Measurements from ENCODE around the gene TRIML1. TPM values are rescaled to one million over a fixed set of nuclear protein-coding genes. Genes with fewer than 3 reads are reported as not detected.
A peak's percentile ranks its signal among the peaks of the same experiment; 100 is the strongest.

The TRIML1 gene, protein sequence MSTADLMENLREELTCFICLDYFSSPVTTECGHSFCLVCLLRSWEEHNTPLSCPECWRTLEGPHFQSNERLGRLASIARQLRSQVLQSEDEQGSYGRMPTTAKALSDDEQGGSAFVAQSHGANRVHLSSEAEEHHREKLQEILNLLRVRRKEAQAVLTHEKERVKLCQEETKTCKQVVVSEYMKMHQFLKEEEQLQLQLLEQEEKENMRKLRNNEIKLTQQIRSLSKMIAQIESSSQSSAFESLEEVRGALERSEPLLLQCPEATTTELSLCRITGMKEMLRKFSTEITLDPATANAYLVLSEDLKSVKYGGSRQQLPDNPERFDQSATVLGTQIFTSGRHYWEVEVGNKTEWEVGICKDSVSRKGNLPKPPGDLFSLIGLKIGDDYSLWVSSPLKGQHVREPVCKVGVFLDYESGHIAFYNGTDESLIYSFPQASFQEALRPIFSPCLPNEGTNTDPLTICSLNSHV
- polyA plus RNA-seq (ENCODE audit: insufficient read length in 4 of 4) = not detected

DNA sequence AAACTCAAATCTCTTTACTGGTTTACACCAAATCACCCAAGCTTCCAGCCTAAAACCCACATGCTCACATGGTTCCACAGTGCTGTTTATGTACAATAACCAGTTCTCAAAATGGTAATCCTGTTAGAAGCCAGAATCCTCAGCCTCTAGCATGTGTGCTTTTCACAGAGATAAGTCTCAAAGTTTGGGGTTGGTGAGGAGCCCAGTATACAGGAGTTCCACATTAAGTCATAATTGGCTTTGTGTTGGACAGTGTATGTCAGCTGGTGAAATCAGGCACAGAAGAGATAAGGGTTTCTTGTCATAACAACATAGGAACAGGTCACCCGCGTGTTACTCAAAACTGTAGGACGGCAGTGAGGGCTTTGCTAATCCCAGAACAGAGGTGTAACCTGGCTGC, at the start of gene TRIML1:
TSS of gene TRIML1 (plus strand) at position 301 of the 400 bp plus-strand sequence. CDS start 118 bp downstream, outside the sequence.
- DNase-seq (ENCODE audit: low read depth in 4 of 4, low spot score in 2 of 4) = no peak

DNA sequence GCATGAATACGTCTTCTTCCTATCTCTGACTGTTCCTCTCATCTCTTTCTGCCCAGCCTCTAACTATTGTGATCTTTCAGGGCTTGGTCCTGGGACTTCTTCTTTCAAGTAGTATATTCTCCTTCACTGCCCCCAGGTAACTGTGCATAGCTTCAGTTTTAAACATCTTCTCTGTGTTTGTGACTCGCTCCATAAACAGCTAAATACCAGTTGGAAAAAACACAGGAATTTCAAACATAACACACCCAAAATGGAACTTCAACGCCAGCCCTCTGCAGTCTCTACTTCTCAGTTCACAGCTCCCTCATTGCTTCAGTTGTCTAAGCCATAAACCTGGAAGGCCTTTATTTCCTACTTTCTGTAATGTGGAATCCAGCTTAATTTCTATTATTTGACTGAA, 46.4 kb upstream of the TRIML1 start:
- no peak for DNase-seq (ENCODE audit: low read depth in 4 of 4, low spot score in 2 of 4)

DNA sequence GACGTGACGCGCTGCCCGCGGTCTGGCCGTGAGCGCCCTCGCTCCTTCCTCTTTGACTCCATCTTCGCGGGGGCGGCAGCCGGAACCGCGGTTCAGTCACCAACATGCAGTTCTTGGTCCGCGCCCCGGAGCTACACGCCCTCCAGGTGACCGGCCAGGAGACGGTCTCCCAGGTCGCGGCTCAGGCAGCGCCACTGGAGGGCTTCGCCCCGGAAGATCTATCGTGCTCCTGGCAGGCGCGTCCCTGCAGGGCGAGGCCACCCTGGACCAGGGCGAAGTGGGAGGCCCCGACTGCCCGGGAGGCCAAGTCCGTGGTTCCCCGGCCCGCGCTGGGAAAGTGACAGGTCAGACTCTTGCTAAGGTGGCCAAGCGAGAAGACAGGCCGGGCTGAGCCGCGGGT, 32.8 kb upstream of the TRIML1 start:
- no peak for DNase-seq (ENCODE audit: low read depth in 4 of 4, low spot score in 2 of 4)

DNA sequence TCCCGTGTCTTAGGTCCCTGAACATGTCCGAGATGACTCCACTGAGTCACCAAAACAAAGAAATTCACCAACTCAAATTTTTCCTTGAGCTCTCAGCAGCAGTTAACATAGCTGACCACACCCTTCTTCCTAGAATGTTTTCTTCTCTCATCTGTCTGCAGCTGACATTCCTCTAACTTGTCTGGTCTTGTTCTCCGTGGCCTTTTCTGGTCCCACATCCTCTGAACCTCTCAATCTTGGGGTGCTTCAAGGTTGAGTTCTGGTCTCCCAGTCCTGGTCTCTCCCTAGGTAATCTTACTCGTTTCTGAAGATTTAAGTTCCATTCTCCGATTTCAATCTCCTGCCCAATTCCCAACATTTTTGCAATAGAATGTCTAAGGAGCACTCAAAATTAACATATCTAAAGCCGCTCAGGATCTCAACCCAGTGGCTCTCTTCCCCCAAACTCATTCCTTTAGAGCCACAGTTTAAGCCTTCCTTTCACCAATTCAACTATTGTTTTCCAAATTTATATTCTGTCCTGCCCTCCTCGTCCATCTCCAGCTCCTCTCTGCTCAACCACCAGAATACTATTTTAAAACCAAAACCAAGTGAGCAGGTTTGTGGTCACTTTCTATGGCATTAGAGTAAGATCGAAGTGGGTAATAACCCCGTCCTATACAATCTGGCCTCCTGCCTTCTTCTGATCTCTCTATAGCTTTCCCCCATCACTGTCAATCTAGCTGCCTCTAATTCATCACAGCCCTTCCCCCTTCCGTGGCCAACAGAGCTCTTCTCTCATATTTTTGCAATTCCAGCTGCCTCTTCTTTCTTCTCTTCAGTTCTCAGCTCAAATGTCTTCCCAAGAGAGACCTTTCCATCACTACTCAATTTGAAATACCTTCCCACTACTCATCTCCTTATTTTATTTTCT, 31.1 kb upstream of the TRIML1 start:
- no peak for DNase-seq (ENCODE audit: low read depth in 4 of 4, low spot score in 2 of 4)

DNA sequence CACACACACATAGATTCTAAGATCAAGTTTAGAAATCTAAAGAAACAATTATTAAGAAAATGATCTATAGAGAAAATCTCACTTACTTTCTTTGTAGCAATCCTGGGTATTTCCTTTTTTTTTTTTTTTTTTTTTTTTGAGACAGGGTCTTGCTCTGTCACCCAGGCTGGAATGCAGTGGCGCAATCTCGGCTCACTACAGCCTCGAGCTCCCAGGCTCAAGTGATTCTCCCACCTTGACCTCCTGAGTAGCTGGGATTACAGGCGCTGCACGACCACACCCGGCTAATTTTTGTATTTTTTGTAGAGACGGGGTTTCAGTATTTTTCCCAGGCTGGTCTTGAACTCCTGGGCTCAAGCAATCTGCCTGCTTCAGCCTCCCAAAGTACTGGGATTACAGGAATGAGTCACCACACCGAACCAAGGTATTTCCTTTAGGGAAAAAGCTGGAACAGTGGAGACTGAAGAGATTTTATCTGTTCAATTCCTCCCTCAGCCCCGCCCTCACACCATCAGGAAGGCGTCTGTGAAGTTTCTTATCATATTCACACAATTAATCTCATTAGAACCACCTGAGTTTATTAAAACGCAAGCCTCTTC, 30.0 kb upstream of the TRIML1 start, which contains the start of gene TRIML2:
TSS of gene TRIML2 (minus strand) at position 447 of the 599 bp plus-strand sequence. CDS start 4,235 bp downstream, outside the sequence.
- no peak for DNase-seq (ENCODE audit: low read depth in 4 of 4, low spot score in 2 of 4)

DNA sequence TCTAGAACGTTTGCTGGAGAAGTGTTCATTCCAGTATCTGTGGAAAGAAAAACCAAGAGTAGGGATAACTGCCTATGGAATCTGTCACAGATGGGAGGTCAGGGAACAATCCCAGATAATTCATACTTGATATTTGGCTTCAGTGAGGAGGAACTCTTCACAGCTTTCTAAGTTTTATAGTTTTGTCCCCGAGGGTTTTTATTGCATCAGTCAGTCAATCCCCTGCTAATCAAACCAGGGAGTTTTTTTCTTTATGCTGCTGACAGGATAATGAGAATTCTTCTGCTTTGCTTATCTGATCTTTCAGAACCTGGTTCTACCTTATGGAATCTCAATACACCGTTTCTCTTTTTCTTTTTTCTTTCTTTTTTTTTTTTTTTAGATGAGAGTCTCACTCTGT, 29.2 kb upstream of the TRIML1 start:
- DNase-seq (ENCODE audit: low read depth in 4 of 4, low spot score in 2 of 4) = no peak

DNA sequence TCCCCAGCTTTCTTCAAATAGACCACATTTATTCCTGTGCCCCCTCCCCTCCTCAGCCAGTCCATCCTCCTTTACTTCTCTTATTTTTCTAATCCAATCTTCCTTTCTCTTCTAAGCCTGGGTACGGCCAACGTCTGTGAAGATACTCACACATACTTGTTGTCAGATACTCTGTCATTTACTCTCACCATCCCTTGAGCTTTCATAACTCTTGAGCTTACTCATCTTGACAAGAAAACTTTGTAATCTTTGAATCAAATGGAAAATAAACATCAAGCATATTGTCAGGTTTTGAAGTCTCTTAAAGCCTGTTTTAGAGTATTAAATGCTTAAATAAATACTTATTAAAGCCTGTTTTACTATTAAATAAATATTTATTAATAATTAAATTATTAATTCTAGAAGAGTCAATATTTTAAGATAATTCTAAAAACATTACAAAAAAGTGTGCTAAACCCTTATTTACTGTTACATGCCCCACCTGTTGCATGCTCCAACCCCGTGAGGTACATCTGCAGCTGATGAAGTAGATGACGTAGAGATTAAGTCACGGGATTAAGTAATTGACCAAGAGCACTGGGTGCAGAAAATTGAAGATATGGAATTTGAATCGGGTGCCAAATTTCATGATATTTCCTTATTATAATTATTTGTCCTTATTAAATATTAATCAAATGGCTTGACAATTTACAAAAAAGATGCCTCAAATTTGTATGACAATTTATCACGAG, 28.3 kb upstream of the TRIML1 start:
- DNase-seq (ENCODE audit: low read depth in 4 of 4, low spot score in 2 of 4) = no peak

DNA sequence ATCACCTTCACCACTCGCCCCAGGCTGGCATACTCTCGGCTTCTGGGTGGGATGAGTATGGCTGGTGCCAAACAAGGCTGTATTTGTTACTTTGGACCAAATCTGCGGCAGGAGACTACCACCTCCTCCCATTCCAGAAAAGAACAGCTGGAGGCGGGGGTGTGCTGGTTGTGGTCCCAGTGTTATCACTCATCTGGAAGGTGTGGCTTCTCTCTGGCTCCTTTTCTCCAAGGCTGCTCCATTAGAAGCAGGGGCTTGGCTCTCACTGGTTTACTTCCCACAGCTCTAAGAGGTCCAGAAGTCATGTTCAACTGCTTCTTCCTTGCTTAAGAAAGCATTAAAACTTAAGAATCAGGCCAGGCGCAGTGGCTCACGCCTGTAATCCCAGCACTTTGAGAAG, 27.3 kb upstream of the TRIML1 start:
- no peak for DNase-seq (ENCODE audit: low read depth in 4 of 4, low spot score in 2 of 4)

DNA sequence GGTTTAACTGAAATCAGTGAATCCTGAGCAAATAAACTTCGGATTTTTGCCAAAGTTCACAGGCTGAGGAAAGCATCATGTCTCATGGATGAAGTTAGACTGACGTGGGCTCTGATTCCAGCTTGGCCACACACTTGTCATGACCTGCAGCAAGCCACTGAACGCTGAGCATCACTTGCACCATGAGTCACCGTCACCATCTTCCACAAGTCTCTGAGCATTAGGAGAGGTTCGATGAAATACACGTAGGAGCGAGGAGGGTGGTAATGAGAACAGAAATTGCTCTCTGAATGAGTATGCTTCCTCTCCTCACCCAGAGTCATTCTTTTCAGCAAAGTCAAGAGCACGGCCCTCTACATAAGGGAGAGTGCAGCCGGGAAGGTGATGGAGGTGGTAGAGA, 26.1 kb upstream of the TRIML1 start:
- DNase-seq (ENCODE audit: low read depth in 4 of 4, low spot score in 2 of 4) = no peak

DNA sequence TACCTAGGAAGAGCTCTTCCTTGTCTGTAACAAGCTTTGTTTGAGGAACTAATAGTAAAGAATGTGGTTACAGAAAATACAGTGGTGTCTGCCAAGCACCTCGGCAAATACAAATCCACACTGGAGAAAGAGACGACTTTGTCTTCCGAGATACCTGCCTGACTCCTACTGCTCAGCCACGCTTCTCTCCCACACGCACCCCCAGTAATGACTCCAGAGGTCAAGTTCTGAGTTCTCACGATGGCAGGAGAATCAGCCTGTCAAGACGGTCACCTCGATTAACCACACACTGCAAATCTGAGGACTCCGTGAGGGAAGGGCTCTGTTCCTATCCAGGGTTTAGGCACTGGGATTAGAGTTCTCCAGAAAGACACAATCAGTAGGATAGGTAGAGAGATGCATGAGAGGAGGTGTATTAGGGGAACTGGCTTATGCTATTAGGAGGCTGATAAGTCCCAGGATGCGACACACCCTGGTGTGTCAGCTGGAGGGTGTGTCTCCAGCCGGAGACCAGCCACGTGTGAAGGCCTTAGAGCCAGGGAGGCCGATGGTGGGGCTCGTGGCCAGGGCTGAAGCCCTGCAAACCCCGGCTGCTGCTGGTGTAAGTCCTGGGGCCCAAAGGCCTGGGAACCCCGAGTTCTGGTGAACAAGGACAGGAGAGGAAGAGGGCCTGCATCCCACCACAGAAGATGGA, 21.5 kb upstream of the TRIML1 start:
- DNase-seq (ENCODE audit: low read depth in 4 of 4, low spot score in 2 of 4) = no peak

DNA sequence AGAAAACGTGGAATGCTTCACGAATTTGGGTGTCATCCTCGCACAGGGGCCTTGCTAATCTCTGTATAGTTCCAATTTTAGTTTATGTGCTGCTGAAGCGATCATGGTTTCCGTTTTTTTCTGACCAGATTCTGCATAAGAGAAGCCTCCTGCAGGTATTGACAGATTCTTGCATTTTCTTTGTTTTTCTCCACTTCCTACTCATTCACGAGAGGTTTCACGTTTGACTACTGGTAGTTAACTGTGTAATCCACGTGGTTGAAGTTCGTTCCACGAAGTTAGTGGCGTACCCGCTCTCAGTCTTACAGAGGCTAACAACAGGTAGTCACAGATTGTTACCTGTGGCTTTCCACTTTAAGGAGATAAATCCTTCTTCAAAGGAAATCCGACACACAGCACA, 17.7 kb upstream of the TRIML1 start:
- no peak for DNase-seq (ENCODE audit: low read depth in 4 of 4, low spot score in 2 of 4)

DNA sequence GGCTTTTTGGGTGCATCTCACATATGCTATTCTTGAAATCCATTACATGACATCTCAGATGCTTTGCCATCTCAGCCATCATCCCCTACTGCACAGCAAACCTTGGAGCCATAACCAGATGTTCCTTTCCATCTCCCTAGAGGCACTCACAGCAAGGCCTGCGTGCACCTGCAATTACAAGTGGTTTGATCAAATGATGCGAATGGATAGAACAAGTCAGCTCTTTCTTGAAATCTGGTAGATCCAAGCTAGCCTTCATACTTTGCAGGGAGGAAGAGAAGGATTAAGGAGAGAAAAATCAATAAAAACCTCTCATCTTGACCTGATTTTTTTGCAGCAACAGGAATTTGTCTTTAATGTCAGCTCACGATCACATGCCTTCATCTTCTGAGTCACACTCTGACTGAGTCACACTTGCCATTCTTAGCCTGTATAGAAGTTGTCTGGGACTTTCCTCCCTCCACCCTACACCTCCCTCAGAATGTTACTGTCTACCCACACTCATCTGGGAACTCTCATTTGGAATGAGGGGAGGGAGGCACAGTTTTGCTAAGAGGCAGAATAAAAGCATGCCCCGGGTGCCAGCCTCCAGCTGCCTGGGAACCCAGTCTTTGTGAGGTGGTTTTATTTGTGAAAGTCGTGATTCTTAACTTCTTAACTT, 11.9 kb upstream of the TRIML1 start:
- DNase-seq (ENCODE audit: low read depth in 4 of 4, low spot score in 2 of 4) = no peak

DNA sequence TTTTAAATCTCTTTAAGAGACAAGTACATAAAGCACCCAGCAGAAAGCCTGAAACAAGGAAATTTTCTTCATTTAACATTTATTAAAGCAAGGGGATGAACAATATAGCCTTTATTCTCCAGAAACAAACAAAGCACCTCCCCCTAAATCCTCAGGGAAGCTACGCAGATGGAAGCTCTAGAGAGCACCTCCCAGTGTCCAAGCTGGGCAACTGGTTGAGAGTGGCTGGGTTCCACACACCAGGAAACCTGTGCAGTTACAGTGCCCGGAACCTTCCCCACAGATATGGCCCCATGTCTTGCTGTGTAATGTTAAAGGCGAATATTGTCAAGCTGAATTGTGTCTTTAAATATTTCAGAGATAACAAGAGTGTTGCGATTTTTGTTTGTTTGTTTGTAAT, 8.9 kb upstream of the TRIML1 start:
- DNase-seq (ENCODE audit: low read depth in 4 of 4, low spot score in 2 of 4) = no peak

DNA sequence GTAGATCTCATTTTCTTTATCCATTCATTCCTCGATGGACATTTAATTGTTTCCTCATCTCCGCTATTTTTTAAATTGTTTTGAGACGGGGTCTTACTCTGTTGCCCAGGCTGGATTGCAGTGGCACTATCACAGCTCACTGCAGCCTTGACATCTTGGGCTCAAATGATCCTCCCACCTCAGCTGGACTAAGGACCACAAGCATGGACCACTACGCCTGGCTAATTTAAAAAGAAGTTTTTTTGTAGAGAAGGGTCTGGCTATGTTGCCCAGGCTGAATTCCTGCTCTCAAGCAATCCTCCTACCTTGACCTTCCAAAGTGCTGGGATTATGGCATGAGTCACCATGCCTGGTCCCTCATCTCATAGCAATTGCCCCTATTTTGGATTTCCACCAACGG, 7.0 kb upstream of the TRIML1 start:
- no peak for DNase-seq (ENCODE audit: low read depth in 4 of 4, low spot score in 2 of 4)

DNA sequence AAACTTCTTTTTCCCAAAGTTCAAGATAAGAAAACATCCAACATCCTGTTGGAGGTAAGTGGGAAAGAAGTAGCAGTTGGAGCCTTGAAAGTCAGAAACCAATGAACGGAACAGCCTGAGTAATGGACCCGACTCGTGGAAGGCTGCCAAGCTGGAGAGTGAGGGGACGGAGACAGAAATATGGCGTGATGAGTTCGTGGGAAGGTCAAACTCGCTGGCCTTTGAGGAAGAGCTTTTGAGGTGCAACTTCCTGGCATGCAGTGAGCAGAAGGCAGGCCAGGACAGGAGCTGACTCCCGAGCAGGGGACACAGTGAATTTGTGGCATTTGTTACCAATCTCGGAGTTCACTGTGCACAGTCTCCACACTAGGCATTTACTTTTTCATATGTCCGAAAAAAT, 1.0 kb upstream of the TRIML1 start:
- no peak for DNase-seq (ENCODE audit: low read depth in 4 of 4, low spot score in 2 of 4)

DNA sequence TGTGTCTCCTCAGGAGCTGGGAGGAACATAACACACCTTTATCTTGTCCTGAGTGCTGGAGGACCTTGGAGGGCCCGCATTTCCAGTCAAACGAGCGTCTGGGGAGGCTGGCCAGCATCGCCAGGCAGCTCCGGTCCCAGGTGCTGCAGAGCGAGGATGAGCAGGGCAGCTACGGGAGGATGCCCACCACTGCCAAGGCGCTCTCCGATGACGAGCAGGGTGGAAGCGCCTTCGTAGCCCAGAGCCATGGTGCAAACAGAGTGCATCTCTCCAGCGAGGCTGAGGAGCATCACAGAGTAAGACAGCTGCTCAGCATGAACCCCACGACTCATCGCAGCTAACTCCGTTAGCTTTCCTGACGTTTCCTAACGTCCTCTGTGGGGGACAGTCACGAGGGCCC, 430 bp downstream of the TRIML1 start:
- no peak for DNase-seq (ENCODE audit: low read depth in 4 of 4, low spot score in 2 of 4)

DNA sequence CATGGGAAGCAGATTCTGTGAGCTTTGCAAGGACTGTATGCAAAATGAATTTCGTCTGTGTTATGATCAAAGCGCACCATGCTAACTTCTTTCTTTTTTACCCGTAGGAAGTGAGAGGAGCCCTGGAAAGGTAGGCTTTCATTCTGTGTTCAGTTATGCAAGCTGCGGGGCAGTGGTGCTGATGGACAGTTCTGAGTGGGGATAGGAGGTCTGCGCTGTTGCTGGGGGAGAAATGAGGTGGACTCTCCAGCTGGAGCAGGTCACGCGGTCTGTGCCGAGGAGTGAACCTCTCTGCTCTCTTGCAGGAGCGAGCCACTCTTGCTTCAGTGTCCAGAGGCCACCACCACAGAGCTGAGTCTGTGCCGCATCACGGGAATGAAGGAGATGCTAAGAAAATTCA, 4.5 kb downstream of the TRIML1 start:
- DNase-seq (ENCODE audit: low read depth in 4 of 4, low spot score in 2 of 4) = peak in 1 of 4 donors; percentile 24

DNA sequence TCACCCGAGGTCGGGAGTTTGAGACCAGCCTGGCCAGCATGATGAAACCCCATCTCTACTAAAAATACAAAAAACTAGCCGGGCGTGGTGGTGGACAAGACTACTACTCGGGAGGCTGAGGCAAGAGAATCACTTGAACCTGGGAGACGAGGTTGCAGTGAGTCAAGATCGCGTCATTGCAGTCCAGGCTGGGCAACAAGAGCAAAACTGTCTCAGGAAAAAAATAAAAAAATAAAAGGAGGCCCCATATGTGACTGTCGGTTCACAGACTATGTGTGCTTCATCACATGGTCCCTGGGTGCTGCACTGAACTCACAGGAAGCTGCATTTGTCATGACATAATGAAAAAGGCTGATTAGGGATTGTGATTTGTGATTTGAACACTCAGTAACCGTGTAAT, 6.4 kb downstream of the TRIML1 start:
- DNase-seq (ENCODE audit: low read depth in 4 of 4, low spot score in 2 of 4) = no peak

DNA sequence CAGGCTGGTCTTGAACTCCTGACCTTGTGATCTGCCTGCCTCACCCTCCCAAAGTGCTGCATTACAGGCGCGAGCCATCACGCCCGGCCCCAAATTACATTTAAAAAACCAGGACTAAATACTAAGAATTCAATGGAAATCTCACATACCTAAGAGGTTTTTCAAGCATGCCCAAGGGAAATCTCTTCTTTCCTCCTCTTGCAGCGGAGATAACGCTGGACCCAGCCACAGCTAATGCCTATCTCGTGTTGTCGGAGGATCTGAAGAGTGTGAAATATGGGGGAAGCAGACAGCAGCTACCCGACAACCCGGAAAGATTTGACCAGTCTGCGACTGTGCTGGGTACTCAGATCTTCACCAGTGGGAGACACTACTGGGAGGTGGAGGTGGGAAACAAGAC, 7.4 kb downstream of the TRIML1 start:
- DNase-seq (ENCODE audit: low read depth in 4 of 4, low spot score in 2 of 4) = no peak

All from left renal cortex interstitium (tissue), 4 donors.